T follicular helper cell (primary cell): ENCODE measurements around the gene ETV3L.
"Not testable (repeated sequence)": the region's sequence is repeated elsewhere in the genome, so short reads cannot be mapped to it uniquely, and the experiment has no call there.

ENCODE experiments used
- DNase-seq: peaks from one replicate; pipeline ENCODE4 v3.0.0-alpha.2; 2020; ENCODE audit warnings: low read depth

The ETV3L gene

DNA sequence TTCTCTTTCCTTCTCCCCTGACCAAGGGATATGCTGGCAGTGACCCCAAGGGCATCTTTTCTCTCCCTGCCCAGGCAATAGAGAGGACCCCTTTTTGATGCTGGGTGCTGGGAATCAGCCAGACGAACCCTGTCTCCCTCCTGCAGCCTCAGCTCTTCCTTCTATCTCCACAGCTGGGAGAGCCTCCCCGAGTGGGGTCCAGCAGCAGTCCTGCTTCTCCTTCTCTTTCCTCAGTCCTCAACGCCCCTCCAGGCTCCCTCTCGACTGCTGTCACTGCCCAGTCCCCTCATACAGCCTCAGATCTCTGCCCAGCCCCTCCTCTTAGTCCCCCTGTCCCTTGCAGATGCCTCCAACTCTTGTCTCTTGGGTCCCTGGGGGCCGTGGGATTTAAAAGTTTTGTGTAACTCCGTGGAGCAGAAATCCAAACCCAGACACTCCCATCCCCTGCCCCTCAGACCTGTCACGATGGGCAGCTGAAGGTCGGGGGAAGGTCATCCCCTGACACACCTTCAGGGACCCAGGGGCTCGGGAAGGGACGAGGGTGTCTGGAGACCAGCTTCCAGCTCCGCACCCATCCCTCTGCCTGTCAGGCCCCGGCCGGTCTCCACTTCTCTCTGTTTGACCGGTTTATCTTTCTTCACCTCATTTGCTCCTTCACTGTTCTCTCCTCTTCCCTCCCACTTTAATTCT lies 5.8 kb upstream of the ETV3L start:
- DNase-seq, result no peak

GRCh38 chr1:157104598-157105293 lies 5.1 kb upstream of the ETV3L start:
- DNase-seq, result no peak

GRCh38 chr1:157103268-157103667 lies 3.7 kb upstream of the ETV3L start:
- DNase-seq, result no peak

DNA sequence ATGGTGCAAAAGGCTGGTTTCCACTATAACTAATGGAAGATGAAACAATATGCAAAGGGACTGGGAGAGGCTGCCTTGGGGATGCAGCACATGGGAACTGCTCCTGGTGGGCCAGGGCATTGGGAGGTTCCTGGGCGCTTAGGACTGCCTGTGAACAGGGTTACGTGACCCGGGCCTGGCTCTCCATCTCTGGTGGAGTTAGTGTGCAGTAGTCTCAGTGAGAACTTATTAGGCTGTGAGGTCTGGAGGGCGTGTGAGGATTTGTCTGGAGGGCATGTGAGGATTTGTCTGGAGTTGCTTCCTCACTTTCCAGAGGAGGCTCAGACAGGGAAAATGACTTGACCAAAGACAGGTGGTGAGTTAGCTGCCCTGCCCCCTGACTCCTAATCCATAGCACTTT lies 1.5 kb upstream of the ETV3L start:
- DNase-seq, result no peak

DNA sequence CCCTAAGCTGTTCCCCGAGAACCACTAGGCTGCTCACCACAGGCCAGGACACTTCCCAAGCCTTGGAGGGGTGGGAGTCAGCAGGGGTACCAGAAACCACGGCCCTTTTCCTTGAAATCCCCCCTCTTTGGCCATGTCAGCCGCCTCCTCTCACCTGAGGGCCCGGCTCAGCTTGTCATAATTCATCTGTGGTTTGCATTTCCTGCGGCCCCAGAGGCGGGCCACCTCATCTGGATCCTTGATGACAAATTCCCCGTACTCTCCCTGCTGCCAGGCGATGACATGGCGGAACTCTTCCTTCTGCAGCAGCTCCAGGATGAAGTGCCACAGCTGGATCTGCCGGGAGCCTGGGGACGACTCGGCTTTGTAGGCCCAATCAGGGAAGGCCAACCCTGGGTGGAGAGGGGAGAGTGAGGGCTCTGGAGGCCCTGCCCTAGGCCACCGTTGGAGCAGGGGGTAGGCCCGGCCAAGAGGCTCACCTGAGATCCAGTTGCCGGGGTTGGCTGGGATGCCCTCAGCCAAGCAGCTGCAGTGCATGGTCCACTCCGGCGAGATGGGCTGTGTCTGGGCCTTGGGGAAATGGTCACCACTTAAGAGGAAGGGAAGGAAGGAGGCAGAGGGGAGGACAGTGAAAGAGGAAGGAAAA lies 498 bp downstream of the ETV3L start:
- not testable (repeated sequence) for DNase-seq

DNA sequence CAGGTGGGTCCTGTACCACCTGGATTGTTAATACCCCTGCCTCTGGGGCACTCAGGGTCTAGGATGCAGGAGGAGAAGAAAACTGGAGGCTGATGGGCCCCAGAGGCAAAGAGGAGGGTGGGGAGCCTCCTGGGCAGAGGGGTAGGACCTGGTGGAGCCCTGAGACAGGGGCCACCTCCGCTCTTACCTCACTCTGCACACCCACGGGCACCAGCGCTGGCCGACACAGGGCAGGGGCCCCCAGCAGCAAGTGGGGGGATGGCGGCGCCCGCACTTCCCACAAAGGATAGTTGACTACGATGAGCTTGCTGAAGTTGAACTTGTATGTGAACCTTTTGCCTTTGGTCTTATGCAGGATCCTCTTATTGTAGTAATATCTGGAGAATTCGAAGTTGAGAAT lies 1.1 kb downstream of the ETV3L start:
- DNase-seq, result no peak

DNA sequence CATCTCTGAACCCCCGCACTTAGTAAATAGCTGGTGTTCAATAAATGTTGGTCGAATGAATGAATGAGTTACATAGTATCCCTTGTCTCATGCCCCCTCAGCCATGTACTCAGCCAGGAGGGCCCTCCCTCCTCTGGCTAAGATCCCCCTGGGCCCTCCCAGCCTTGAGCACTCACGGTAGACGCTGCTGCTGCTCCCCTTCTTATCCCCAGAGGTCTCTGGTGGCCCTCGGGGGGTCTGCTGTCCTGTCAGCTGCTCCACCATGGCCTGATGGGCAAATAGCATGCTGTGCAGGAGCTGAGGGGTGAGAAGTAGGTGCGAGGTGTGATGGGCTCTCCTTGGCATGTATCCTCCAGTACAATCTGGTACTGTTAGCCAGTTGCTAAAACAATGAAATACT lies 1.9 kb downstream of the ETV3L start:
- DNase-seq, result no peak

DNA sequence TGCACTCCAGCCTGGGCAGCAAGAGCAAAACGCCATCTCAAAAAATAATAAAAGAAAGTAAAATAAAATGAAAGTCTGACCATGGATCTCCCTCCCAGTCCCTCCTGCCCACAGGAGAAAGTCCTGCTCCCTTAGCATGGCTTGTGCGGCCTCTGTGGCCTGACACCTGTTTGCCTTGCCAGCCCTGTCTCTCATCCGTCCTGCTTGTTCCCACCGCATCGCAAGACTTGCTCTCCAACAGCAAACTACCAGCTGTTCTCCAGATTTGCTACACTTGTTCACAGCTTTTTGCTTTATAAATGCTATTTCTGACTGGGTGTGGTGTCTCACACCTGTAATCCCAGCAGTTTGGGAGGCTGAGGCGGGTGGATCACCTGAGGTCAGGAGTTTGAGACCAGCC lies 2.7 kb downstream of the ETV3L start:
- no peak for DNase-seq

- no peak for DNase-seq
Observed at GRCh38 chr1:157095551-157095950, 4.1 kb downstream of the ETV3L start.

- no peak for DNase-seq
Observed at GRCh38 chr1:157095091-157095490, 4.5 kb downstream of the ETV3L start.

- no peak for DNase-seq
Observed at GRCh38 chr1:157092831-157093230, 6.8 kb downstream of the ETV3L start.

- no peak for DNase-seq
Observed at GRCh38 chr1:157091668-157092273, 7.8 kb downstream of the ETV3L start.

DNA sequence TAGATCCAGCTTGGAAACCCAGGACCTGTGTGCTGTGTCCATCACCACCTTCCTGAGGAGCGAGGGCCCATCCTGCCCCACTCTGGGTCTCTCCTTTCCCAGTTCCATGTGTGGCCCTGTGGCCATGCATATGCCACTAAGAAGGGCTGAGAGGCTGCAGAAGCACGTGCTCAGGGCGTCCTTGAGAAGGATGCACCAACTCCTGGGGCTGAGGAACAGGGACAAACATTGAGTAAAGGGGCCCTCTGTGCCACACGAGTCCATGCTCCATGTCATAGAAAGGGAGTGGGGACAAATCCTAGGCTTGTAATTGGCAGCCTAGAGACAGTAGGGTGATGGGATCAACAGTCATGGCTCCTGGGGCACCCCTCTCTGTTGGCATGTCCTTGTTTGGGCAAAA lies 8.4 kb downstream of the ETV3L start:
- DNase-seq, result no peak

DNA sequence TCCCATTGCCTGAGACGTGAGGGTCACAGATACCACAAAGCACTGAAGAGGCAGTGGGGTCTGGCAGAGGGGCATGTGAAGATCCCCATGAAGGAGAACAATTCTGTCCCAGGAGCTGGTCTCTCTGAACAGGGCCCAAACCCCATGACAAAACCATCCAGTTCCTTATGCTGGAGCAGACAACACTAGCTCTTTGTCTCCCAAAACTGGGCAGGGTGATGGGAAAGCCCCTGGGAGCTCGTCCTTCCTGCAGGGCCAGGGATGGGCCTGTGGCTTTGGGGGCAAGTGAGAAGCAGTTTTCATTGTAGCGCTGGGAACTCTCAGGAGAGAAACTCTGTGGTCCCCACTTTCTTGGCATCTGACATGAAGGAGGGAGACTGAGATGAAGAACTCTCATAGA lies 8.8 kb downstream of the ETV3L start:
- DNase-seq, result no peak

DNA sequence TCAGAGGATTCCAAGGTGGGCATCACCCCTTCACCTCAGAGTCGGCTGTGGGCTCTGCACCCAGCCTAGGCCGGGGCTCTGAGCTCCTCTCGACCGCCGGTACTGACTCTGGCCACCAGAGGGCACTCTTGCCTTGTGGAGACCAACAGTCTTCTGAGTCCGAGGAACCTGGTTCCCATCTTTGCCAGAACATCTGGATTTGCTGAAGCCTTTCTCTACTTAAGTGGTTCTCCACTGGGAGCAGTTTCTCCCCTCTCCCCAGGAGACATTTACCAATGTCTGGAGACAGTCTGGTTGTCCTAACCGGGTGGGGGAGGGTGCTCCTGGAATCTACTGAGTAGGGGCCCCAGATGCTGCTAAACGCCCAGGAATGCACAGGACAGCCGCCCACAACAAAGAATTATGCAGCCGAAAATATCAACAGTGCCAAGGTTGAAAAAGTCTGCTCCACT lies 9.4 kb downstream of the ETV3L start:
- DNase-seq, result peak; percentile 79

DNA sequence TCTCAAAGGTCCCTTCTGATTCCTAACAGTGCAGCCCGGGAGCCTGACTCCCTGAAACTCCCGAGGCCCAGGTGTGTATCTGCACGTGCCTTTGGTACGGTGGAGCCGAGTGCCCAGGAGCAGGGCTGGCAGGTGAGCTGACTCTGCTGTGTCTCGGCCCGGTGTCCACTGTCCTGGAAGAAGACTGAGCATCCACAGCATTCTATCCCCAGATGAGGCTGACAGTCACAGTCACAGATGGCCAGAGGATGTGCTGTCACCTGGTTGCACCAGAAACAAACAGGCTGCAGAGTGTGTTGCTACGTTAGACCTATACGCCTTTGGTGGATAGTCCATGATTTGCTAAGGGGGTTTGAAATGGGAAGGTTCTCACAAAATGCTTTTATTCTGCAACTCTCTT lies 9.8 kb downstream of the ETV3L start:
- DNase-seq, result no peak

DNA sequence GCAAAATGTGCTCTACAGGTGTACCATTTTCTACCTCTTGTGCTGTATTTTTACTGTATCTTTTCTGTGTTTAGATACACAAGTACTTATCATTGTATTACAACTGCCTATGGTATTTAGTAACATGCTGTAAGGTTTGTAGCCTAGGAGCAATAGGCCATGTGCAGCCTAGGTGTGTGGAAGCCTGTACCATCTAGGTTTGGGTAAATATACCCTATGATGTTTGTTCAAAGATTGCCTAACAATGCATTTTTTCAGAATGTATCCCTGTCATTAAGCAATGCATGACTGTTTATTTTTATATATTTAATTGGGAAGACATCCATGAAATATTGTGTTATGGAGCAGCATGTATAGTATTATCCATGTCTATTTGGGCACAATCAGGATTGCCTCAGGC lies 11.0 kb downstream of the ETV3L start:
- no peak for DNase-seq

DNA sequence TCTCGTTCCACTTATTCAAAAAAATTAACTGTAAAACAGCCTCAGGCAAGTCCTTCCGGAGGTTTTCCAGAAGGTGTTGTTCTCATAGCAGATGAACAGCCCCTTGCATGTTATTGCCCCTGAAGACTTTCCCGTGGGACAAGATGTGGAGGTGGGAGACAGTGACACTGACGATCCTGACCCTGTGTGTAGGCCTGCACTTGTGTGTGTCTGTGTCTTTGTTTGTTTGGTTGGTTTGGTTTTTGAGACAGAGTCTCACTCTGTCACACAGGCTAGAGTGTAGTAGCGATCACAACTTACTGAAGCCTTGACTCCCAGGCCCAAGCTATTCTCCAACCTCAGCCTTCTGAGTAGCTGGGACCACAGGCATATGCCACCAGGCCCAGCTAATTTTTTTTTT lies 12.6 kb downstream of the ETV3L start:
- DNase-seq, result no peak

GRCh38 chr1:157086299-157086698 lies 13.3 kb downstream of the ETV3L start:
- DNase-seq, result no peak

- no peak for DNase-seq
Observed at GRCh38 chr1:157085421-157085820, 14.2 kb downstream of the ETV3L start.

GRCh38 chr1:157084720-157085119 lies 14.9 kb downstream of the ETV3L start:
- no peak for DNase-seq

GRCh38 chr1:157081707-157082106 lies 17.9 kb downstream of the ETV3L start:
- no peak for DNase-seq

- no peak for DNase-seq
Observed at GRCh38 chr1:157080714-157081113, 18.9 kb downstream of the ETV3L start.
